ENCODE data around the gene MOSPD3. TPM values are rescaled to one million over a fixed set of nuclear protein-coding genes. Genes with fewer than 3 reads are reported as not detected.
A peak's percentile ranks its signal among the peaks of the same experiment; 100 is the strongest.

Gene MOSPD3
- total RNA-seq, 4 donors from 2014 or later = 7.6 to 22.4 (median 15.5) TPM

GRCh38 chr7:100620239-100620638 is 7.9 kb downstream of the MOSPD3 start:
- intact Hi-C loops (cut with DNase I) = no loop called here
- peaks cover 0 to 10% (median 0%) of the 10 kb centered on the region in 3 donors for H3K36me3 ChIP-seq
- 86 to 98% methylated on average over 4 to 5 of the region's 6 CpGs for WGBS, 2 donors
- DNase-seq = no peak
- H3K4me1 ChIP-seq = peaks cover 0 to 6% (median 0%) of the 10 kb centered on the region in 3 donors
- no peaks in the 10 kb centered on the region for H3K27me3 ChIP-seq
- no peak overlapping the region for H3K4me3 ChIP-seq
- H3K27ac ChIP-seq = no peak overlapping the region
- TF ChIP-seq, protein P1, sequence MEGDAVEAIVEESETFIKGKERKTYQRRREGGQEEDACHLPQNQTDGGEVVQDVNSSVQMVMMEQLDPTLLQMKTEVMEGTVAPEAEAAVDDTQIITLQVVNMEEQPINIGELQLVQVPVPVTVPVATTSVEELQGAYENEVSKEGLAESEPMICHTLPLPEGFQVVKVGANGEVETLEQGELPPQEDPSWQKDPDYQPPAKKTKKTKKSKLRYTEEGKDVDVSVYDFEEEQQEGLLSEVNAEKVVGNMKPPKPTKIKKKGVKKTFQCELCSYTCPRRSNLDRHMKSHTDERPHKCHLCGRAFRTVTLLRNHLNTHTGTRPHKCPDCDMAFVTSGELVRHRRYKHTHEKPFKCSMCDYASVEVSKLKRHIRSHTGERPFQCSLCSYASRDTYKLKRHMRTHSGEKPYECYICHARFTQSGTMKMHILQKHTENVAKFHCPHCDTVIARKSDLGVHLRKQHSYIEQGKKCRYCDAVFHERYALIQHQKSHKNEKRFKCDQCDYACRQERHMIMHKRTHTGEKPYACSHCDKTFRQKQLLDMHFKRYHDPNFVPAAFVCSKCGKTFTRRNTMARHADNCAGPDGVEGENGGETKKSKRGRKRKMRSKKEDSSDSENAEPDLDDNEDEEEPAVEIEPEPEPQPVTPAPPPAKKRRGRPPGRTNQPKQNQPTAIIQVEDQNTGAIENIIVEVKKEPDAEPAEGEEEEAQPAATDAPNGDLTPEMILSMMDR (IDR thresholded peaks at IDR 0.05) = no peak
- TF ChIP-seq POLR2A (IDR thresholded peaks at IDR 0.05) = no peak
- no peaks in the 10 kb centered on the region for H3K9me3 ChIP-seq

- WGBS, 2 donors = 92 to 98% methylated on average over 11 to 23 of the region's 23 CpGs
- no peak for TF ChIP-seq POLR2A (IDR thresholded peaks at IDR 0.05)
- TF ChIP-seq, protein P1 (IDR thresholded peaks at IDR 0.05) = no peak
- Histone ChIP-seq H3K27ac (no peak overlapping the region), H3K36me3 (peaks cover 0 to 4% (median 0%) of the 10 kb centered on the region in 3 donors), H3K27me3 (no peaks in the 10 kb centered on the region), H3K4me1 (peaks cover 0 to 6% (median 0%) of the 10 kb centered on the region in 3 donors), H3K9me3 (no peaks in the 10 kb centered on the region), H3K4me3 (no peak overlapping the region)
- intact Hi-C loops (cut with DNase I) = no loop called here
- DNase-seq = no peak
These were observed 8.5 kb downstream of the MOSPD3 start for GRCh38 chr7:100620804-100621203.

- Histone ChIP-seq H3K36me3 (no peaks in the 10 kb centered on the region), H3K4me3 (no peak overlapping the region), H3K27ac (no peak overlapping the region), H3K4me1 (peaks cover under 1 to 12% (median under 1%) of the 10 kb centered on the region in 3 donors), H3K27me3 (no peaks in the 10 kb centered on the region), H3K9me3 (no peaks in the 10 kb centered on the region)
- intact Hi-C loops (cut with DNase I) = no loop called here
- TF ChIP-seq, protein P1 (IDR thresholded peaks at IDR 0.05) = no peak
- no peak for TF ChIP-seq POLR2A (IDR thresholded peaks at IDR 0.05)
- WGBS, 2 donors = 81 to 92% methylated on average over 8 of the region's 8 CpGs
- DNase-seq = no peak
These were observed 9.2 kb downstream of the MOSPD3 start for GRCh38 chr7:100621554-100621953.

GRCh38 chr7:100623951-100624824 is 11.8 kb downstream of the MOSPD3 start:
- no peak for DNase-seq
- Histone ChIP-seq H3K27ac (no peak overlapping the region), H3K4me3 (no peak overlapping the region), H3K9me3 (no peaks in the 10 kb centered on the region), H3K4me1 (peaks cover 4 to 20% (median 4%) of the 10 kb centered on the region in 3 donors), H3K27me3 (no peaks in the 10 kb centered on the region), H3K36me3 (no peaks in the 10 kb centered on the region)
- intact Hi-C loops (cut with DNase I) = no loop called here
- TF ChIP-seq, protein P1 (IDR thresholded peaks at IDR 0.05) = no peak
- no peak for TF ChIP-seq POLR2A (IDR thresholded peaks at IDR 0.05)
- 77 to 87% methylated on average over 15 of the region's 15 CpGs for WGBS, 2 donors

DNA sequence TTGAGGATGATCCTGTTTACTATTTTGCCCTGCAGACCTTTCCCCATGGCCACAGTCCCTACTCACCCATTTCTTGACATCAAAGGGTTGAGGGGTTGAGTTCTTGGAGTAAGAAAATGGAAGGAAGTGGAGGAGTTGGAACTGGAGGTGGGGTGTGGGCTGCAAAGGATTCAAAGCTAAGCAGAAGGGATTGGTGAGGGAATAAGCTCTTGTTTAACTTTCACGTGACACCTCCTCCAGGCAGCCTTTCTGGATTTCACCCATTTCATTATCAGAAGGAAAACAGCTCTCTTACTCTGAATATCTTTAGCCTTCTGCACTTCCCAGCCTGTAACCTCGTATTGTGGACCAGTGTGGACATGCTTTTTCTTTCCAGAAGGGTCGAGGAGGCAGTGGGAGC is 13.7 kb downstream of the MOSPD3 start:
- Histone ChIP-seq H3K36me3 (no peaks in the 10 kb centered on the region), H3K9me3 (no peaks in the 10 kb centered on the region), H3K27me3 (no peaks in the 10 kb centered on the region), H3K4me1 (peaks cover 4 to 20% (median 4%) of the 10 kb centered on the region in 3 donors), H3K27ac (peak overlapping the region in 2 of 4 donors; percentile 10 to 65), H3K4me3 (peak overlapping the region; percentile 12 to 63 (median 34))
- intact Hi-C loops (cut with DNase I) = no loop called here
- WGBS, 2 donors = 10 to 13% methylated on average over 3 of the region's 3 CpGs
- no peak for DNase-seq
- no peak for TF ChIP-seq POLR2A (IDR thresholded peaks at IDR 0.05)
- TF ChIP-seq, protein P1 (IDR thresholded peaks at IDR 0.05) = no peak

All from esophagus squamous epithelium (tissue), 5 donors.